HG03139 (cell line): Measurements from ENCODE around the gene HAVCR2.
"Not testable (repeated sequence)": the region's sequence is repeated elsewhere in the genome, so short reads cannot be mapped to it uniquely, and the experiment has no call there.

Experiments used
- ATAC-seq: cut with Tn5 transposase; IDR thresholded peaks from one replicate; pipeline ENCODE4 v1.9.1; 2021; ENCODE audit not compliant: unreplicated experiment

HAVCR2 gene

GRCh38 chr5:157100140-157100679, 8.6 kb downstream of the HAVCR2 start:
- no peak for ATAC-seq

GRCh38 chr5:157088342-157088990, 20.4 kb downstream of the HAVCR2 start:
- ATAC-seq = no peak

- no peak for ATAC-seq
These were observed 22.0 kb downstream of the HAVCR2 start for GRCh38 chr5:157086751-157087359.

GRCh38 chr5:157085930-157086329, 22.9 kb downstream of the HAVCR2 start:
- no peak for ATAC-seq

DNA sequence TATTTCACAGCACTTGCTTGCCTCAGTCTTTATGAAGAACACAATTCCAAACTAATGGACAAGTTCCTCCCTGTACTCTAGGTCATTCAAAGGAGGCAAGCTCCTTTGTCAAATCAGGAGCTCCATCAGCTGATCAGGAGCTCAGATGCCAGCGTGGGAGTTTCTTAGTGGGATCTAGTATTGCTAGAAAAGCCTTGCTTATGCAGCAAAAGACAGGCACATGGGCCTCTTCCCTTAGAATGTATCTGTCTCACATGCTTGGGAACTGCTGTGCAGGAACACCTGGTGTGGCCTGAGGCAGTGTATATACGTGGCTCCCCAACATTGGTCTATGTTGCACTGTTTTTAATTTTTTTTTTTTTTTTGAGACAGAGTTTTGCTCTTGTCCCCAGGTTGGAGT, 28.6 kb downstream of the HAVCR2 start:
- ATAC-seq = no peak

GRCh38 chr5:157076558-157076957, 32.3 kb downstream of the HAVCR2 start:
- no peak for ATAC-seq

DNA sequence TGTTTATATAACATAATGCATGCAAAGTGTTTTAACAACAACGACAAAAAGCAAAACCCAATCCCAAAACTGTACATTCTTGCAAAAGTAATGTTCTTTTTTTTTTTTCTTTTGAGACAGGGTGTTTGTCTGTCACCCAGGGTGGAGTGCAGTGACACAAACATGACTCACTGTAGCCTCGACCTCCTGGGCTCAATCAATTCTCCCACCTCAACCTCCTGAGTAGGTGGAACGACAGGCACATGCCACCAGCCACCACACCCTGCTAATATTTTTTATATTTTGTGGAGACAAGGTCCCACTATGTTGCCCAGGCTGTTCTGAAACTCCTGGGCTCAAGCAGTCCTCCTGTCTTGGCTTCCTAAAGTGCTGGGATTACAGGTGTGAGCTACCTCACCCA, 36.3 kb downstream of the HAVCR2 start:
- no peak for ATAC-seq

- ATAC-seq = no peak
These were observed 38.9 kb downstream of the HAVCR2 start for GRCh38 chr5:157069949-157070348.

GRCh38 chr5:157068785-157069184, 40.1 kb downstream of the HAVCR2 start:
- no peak for ATAC-seq

GRCh38 chr5:157068339-157068738, 40.5 kb downstream of the HAVCR2 start:
- ATAC-seq = no peak

DNA sequence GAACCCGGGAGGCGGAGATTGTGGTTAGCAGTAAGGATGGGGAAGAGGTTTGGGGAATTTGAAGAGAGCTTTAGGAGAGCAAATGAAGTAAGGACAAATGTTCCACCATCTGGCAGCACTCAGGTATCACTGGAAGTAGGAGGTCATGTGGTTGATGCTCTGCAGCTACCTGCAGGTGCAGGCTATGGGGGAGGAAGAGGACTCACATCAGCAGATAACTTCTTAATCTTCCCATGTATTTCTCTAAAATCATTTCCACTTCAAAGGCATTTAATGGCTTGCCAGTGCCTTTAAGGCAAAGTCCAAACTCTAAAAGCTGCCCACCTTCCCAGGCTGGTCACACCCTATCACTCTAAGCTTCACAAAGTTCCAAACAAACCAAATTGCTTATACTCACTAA, 41.8 kb downstream of the HAVCR2 start:
- no peak for ATAC-seq

- no peak for ATAC-seq
These were observed 42.8 kb downstream of the HAVCR2 start for GRCh38 chr5:157066080-157066479.

DNA sequence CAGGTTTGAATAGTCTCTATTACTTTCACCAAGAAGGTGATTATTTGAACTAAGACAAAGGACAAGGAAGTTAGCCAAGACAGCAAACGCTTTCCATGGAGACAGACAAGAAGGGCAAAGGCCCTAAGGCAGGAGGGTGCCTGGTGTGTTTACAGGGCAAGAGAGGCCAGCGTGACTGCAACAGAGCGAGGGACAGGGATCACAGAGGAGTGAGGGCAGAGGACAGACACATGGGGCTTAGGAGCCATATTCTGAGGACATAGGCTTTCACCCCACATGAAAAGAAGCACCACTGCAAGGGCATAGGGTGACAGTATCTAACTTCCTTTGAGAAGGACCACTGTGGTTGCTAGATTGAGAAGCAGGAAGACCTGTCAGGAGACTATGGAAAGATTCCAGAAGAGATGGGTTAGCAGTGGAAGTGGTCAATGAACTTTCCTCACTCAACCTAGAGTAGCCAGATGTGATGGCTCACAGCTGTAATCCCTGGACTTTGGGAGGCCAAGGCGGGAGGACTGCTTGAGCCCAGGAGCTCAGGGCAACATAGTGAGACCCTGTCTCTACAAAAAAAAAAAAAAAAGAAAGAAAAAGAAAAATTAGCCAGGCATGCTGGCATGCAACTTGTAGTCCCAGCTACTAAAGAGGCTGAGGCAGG, 44.9 kb downstream of the HAVCR2 start:
- no peak for ATAC-seq

GRCh38 chr5:157059891-157060290, 49.0 kb downstream of the HAVCR2 start:
- ATAC-seq = no peak

DNA sequence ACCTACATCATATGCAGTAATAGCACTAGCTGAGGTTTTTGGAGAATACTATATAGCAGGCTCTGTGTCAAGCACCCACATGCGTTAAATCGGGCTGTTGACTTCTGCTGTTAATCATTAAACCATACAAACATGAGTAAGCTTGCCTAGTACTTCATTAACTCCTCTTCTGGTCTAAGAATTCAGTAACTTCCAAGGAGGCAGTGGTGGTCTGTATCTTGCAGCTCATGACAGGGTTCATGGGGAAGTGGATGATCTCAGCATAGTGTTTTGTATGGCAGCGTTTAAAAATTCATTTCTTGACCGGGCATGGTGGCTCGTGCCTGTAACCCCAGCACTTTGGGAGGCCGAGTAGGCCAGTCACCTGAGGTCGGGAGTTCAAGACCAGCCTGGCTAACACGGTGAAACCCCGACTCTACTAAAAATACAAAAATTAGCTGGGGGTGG, 49.7 kb downstream of the HAVCR2 start, which contains the start of gene HAVCR1:
Gene HAVCR1, minus strand, starts transcription at position 24 of the 447 bp plus-strand sequence. CDS start 1,173 bp downstream, outside the sequence.
- peak; percentile 66 for ATAC-seq

- ATAC-seq = no peak
These were observed 51.1 kb downstream of the HAVCR2 start for GRCh38 chr5:157057459-157058370.

- not testable (repeated sequence) for ATAC-seq
These were observed 52.0 kb downstream of the HAVCR2 start for GRCh38 chr5:157056848-157057247.

- ATAC-seq = no peak
These were observed 57.1 kb downstream of the HAVCR2 start for GRCh38 chr5:157051604-157052245.

DNA sequence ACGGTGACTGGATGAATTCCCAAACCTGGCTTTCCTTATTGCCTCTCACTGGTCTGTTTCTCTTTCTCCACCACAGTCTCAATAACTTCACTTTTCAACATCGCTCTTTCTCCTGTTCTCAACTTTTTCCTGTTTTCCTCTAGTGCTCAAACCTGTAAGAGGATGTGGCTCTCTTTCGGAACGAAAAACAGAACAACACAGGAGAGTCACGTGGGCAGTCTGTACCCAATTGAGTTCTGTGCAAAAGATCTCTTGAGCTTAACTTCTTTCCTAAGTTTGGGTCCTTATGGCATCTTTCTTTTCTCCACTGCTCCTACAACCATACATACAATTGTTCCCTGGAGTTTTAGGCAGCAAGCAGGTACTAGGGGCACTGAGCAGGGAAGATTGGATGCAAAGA, 58.8 kb downstream of the HAVCR2 start:
- no peak for ATAC-seq

GRCh38 chr5:157049605-157050004, 59.2 kb downstream of the HAVCR2 start:
- ATAC-seq = no peak
